K562 (cell line): ENCODE measurements around the gene FOSL1. TPM values are rescaled to one million over a fixed set of nuclear protein-coding genes. Genes with fewer than 3 reads are reported as not detected.
A peak's percentile ranks its signal among the peaks of the same experiment; 100 is the strongest.

ENCODE experiments used
- ATAC-seq: fragments of 200-7000 bp; cut with Tn5 transposase; 3 replicates; pipeline ENCODE4 v1.9.1; 2020; ENCODE audit warnings: moderate library complexity
- BruUV-seq: library from RNA; stranded (reverse); fragments of 400-500 nt; replicated peaks from 2 replicates; lab custom pipeline; 2021; lab: Mats Ljungman, UMichigan
- CTCF ChIA-PET: fragments of 300-600 bp; formaldehyde crosslinking; extraction: SDS; loops from one replicate; lab custom pipeline; 2021; ENCODE audit warnings: low intra/inter-chr PET ratio; lab: Yijun Ruan, JAX
- POLR2A ChIA-PET: fragments of 300-600, 350-650 bp; sonication (Branson Sonifier 250); formaldehyde crosslinking; extraction: SDS; loops from one replicate; lab custom pipeline; 2021; ENCODE audit warnings: antibody characterized with exemption, inconsistent platforms; lab: Yijun Ruan, JAX
- DNase-seq, 4 experiments: peaks; one replicate each; pipeline versions ENCODE4 v3.0.0 to v3.0.0-alpha.2; 2011 to 2018; ENCODE audit warnings: low spot score in 3 of 4, mixed read lengths in 3 of 4; ENCODE audit errors: extremely low read depth in 1 of 4
- FAIRE-seq: peaks from 2 replicates; lab custom pipeline; 2011; peaks lifted over from hg19 to GRCh38; lab: Jason Lieb, UNC
- H2AFZ ChIP-seq: 2 replicates; pipeline ENCODE4 v1.6.0; 2011; ENCODE audit warnings: low read depth, low read length, control low read depth, inconsistent platforms
- H3K27ac ChIP-seq: fragments of 200-600 bp; 3 replicates; pipeline ENCODE4 v1.8.0; 2011; ENCODE audit warnings: low read depth, mild to moderate bottlenecking, control low read depth, inconsistent platforms, low read length, moderate library complexity, mixed read lengths; ENCODE audit errors: extremely low read depth
- H3K27me3 ChIP-seq, 2 experiments: fragments of 300-600 bp in 1 of 2; 2 replicates in 1 of 2; 3 replicates in 1 of 2; pipeline versions ENCODE4 v1.6.0 to v1.8.0; 2011; ENCODE audit warnings: inconsistent platforms in 2 of 2, low read length in 2 of 2, mild to moderate bottlenecking in 1 of 2, mixed read lengths in 1 of 2, moderate library complexity in 1 of 2; ENCODE audit not compliant: control insufficient read depth in 2 of 2, insufficient read depth in 2 of 2
- H3K36me3 ChIP-seq: fragments of 300-600 bp; 3 replicates; pipeline ENCODE4 v1.8.0; 2011; ENCODE audit warnings: mild to moderate bottlenecking, low read length, inconsistent platforms; ENCODE audit not compliant: control insufficient read depth, insufficient read depth
- H3K4me1 ChIP-seq, 2 experiments: fragments of 200-600 bp in 1 of 2; replicated peaks in 1 of 2; 2 replicates in 1 of 2; 3 replicates in 1 of 2; pipeline versions ENCODE4 v1.5.1 to v1.8.0; 2011; ENCODE audit warnings: inconsistent platforms in 2 of 2, low read length in 2 of 2, mild to moderate bottlenecking in 1 of 2, mixed read lengths in 1 of 2, moderate library complexity in 1 of 2; ENCODE audit not compliant: control insufficient read depth in 2 of 2, insufficient read depth in 2 of 2
- H3K4me2 ChIP-seq: 2 replicates; pipeline ENCODE4 v1.6.1; 2011; ENCODE audit warnings: low read length, control low read depth, inconsistent platforms, mixed read lengths; ENCODE audit not compliant: insufficient read depth
- H3K4me3 ChIP-seq: fragments of 200-600 bp; sonication (generic), shearing (Covaris generic); 2 replicates; pipeline ENCODE4 v1.5.1; 2016; ENCODE audit warnings: control low read depth, inconsistent platforms
- H3K79me2 ChIP-seq: fragments of 200-600 bp; 3 replicates; pipeline ENCODE4 v1.8.0; 2011; ENCODE audit warnings: low read length, inconsistent platforms; ENCODE audit not compliant: control insufficient read depth, insufficient read depth
- H3K9ac ChIP-seq, 2 experiments: 2 replicates each; pipeline versions ENCODE4 v1.6.0 to v1.6.1; 2011; ENCODE audit warnings: low read depth in 2 of 2, low read length in 2 of 2, control low read depth in 1 of 2, inconsistent platforms in 1 of 2, mild to moderate bottlenecking in 1 of 2, mixed read lengths in 1 of 2; ENCODE audit not compliant: insufficient read depth in 1 of 2
- H3K9me1 ChIP-seq: one replicate; pipeline ENCODE4 v1.6.0; 2011; ENCODE audit warnings: inconsistent platforms, mild to moderate bottlenecking, low read length, moderate library complexity; ENCODE audit not compliant: control insufficient read depth, insufficient read depth
- H3K9me3 ChIP-seq: replicated peaks from 2 replicates; pipeline ENCODE4 v1.5.1; 2011; ENCODE audit warnings: low read depth, low read length, inconsistent platforms; ENCODE audit not compliant: control insufficient read depth, insufficient read depth
- H4K20me1 ChIP-seq: replicated peaks from 2 replicates; pipeline ENCODE4 v1.6.1; 2011; ENCODE audit warnings: low read length, inconsistent platforms, mixed read lengths; ENCODE audit not compliant: control insufficient read depth, insufficient read depth
- BRF2 ChIP-seq: IDR thresholded peaks from 3 replicates; pipeline ENCODE4 v1.6.1; 2011; ENCODE audit warnings: borderline replicate concordance, mild to moderate bottlenecking; ENCODE audit not compliant: insufficient read length, insufficient read depth
- CEBPG ChIP-seq, 3 experiments: fragments of 200-800 bp in 1 of 3; sonication (Bioruptor generic) in 1 of 3; sonication (generic) in 1 of 3; formaldehyde crosslinking in 1 of 3; IDR thresholded peaks in 2 of 3; conservative IDR thresholded peaks in 1 of 3; 2 replicates each; pipeline versions ENCODE4 v1.6.1 to v1.8.0; 2016 to 2022; ENCODE audit warnings: missing compliant biosample characterization in 2 of 3, missing genetic modification characterization in 2 of 3, mild to moderate bottlenecking in 1 of 3, missing genetic modification reagents in 1 of 3
- FOXK2 ChIP-seq, 2 experiments: fragments of 450-650 bp; IDR thresholded peaks in 1 of 2; conservative IDR thresholded peaks in 1 of 2; 2 replicates each; pipeline ENCODE4 v1.6.1; 2016; ENCODE audit warnings: low read depth in 2 of 2, mild to moderate bottlenecking in 1 of 2
- HOXB6 ChIP-seq: fragments of 250-450 bp; sonication (Bioruptor Pico); IDR thresholded peaks from 2 replicates; pipeline ENCODE4 v1.5.1; 2022; ENCODE audit warnings: mild to moderate bottlenecking, borderline replicate concordance
- NFE2 ChIP-seq: IDR thresholded peaks from 2 replicates; pipeline ENCODE4 v1.6.1; 2014; ENCODE audit warnings: antibody characterized with exemption, low read depth
- SMARCE1 ChIP-seq: fragments of 450-650 bp; IDR thresholded peaks from 2 replicates; pipeline ENCODE4 v1.7.1; 2016; ENCODE audit warnings: mild to moderate bottlenecking
- STAT5B ChIP-seq: fragments of 250-450 bp; sonication (Bioruptor Pico); IDR thresholded peaks from 2 replicates; pipeline ENCODE4 v1.8.0; 2021; ENCODE audit warnings: mild to moderate bottlenecking, inconsistent platforms
- ZNF384 ChIP-seq: IDR thresholded peaks from 2 replicates; pipeline ENCODE4 v1.6.1; 2012; ENCODE audit warnings: low read depth, low read length, improper control_type of control experiment
- WGBS: fragments of 100-300 bp; shearing (Covaris generic); methylation state at CpG from one replicate; pipeline ENCODE4 v1.1.6; 2016; ENCODE audit warnings: low coverage, mixed read lengths; ENCODE audit not compliant: insufficient coverage; ENCODE audit errors: missing lambda C conversion rate; 5-methylcytosine and 5-hydroxymethylcytosine counted together
- in situ Hi-C: fragments of 300-500 bp; cut with MboI; formaldehyde crosslinking; loops from 4 replicates; pipeline ENCODE4 v1.15.0; 2018; ENCODE audit warnings: inconsistent platforms, mixed read lengths
- intact Hi-C: fragments of 100-400 bp; cut with micrococcal nuclease; formaldehyde crosslinking; loops from 2 replicates; pipeline ENCODE4 v1.14.2; 2022
- polyA plus RNA-seq, 8 experiments: library from polyadenylated mRNA; depleted of rRNA in 4 of 8; stranded (reverse) in 5 of 8; unstranded in 3 of 8; fragments of >200 nt; fragmentation: Nextera tagmentation in 2 of 8; fragmentation: Illumina TruSeq in 1 of 8; extraction: Ambion mirVana in 2 of 8; extraction: Trizol in 1 of 8; gene quantifications; 2 replicates each; pipeline versions ENCODE4 v1.2.1 to v1.2.3, GENCODE V29; 2011 to 2014; ENCODE audit warnings: inconsistent platforms in 1 of 8, missing spikeins in 1 of 8
- total RNA-seq, 7 experiments: library from RNA; depleted of rRNA in 6 of 7; stranded (reverse); fragments of >200 nt in 6 of 7; fragmentation: Illumina TruSeq in 2 of 7; extraction: Trizol in 2 of 7; gene quantifications; 2 replicates each; pipeline versions ENCODE4 v1.2.1 to v1.2.3, GENCODE V29; 2011 to 2021; ENCODE audit warnings: low replicate concordance in 1 of 7
- TF ChIP-seq, protein P1 (sequence below), 2 experiments: fragments of 450-650 bp in 1 of 2; sonication (generic) in 1 of 2; formaldehyde crosslinking in 1 of 2; IDR thresholded peaks; 2 replicates each; pipeline versions ENCODE4 v1.7.1 to v1.9.0; 2016 to 2022; ENCODE audit warnings: inconsistent platforms in 1 of 2, mild to moderate bottlenecking in 1 of 2, missing genetic modification reagents in 1 of 2
- TF ChIP-seq, protein P2 (sequence below): fragments of 250-450 bp; sonication (Bioruptor Pico); IDR thresholded peaks from 2 replicates; pipeline ENCODE4 v1.8.0; 2021; ENCODE audit warnings: moderate library complexity, mild to moderate bottlenecking, inconsistent platforms

The FOSL1 gene
- total and polyA plus RNA-seq, 9 of the 15 experiments (the other 6 are each of a cell fraction or from before 2014, with no cell fraction given): 3.5 to 39.6 (median 10.0) TPM

- BruUV-seq: no TSS peak
- Histone ChIP-seq H3K27me3 (no peaks in the 10 kb centered on the region), H2AFZ (peak overlapping the region; percentile 62), H3K9me3 (no peaks in the 10 kb centered on the region), H3K79me2 (no peaks in the 10 kb centered on the region), H3K9ac (peak overlapping the region in 1 of 2 experiments; percentile 13; a peak in 1 of 4 replicates), H3K4me1 (peaks cover 12 to 26% of the 10 kb centered on the region in 2 experiments; a peak in 4 of 5 replicates), H3K27ac (no peak overlapping the region; the same call in 2 of the 3 replicates), H3K36me3 (no peaks in the 10 kb centered on the region), H3K9me1 (no peaks in the 10 kb centered on the region), H3K4me3 (no peak overlapping the region), H4K20me1 (0 out of 2 replicates have a peak, but pooled peaks cover 4% of the 10 kb centered on the region), H3K4me2 (peak overlapping the region; percentile 58)
- ATAC-seq (peak; percentile 6; the same call in 1 of the 3 replicates), FAIRE-seq (no peak), DNase-seq (no peak)
- intact Hi-C loops (no loop called here), in situ Hi-C loops (no loop called here)
- WGBS: 17% methylated on average over 9 of the region's 9 CpGs
- CTCF ChIA-PET: no interaction called here
- POLR2A ChIA-PET: no interaction called here
- TF ChIP-seq FOXK2 (conservative IDR thresholded peaks at IDR 0.05 in 1 of 2, IDR thresholded peaks at IDR 0.05 in 1 of 2; ENCODE audit: low read depth in 2 of 2) (0 out of 4 replicates have a peak, but pooled peaks of 1 of the 2 experiments have one; percentile 9), CEBPG (CRISPR knock-in tag; IDR thresholded peaks at IDR 0.05) (0 out of 2 replicates have a peak, but pooled peaks have one; percentile 5), CEBPG (tag; conservative IDR thresholded peaks at IDR 0.05 in 1 of 2, IDR thresholded peaks at IDR 0.05 in 1 of 2) (no peak), STAT5B (no peak), NFE2 (no peak), HOXB6 (CRISPR knock-in tag) (no peak), ZNF384 (0 out of 2 replicates have a peak, but pooled peaks have one; percentile 19), BRF2 (no peak), SMARCE1 (0 out of 2 replicates have a peak, but pooled peaks have one; percentile 8)
- TF ChIP-seq, protein P1, sequence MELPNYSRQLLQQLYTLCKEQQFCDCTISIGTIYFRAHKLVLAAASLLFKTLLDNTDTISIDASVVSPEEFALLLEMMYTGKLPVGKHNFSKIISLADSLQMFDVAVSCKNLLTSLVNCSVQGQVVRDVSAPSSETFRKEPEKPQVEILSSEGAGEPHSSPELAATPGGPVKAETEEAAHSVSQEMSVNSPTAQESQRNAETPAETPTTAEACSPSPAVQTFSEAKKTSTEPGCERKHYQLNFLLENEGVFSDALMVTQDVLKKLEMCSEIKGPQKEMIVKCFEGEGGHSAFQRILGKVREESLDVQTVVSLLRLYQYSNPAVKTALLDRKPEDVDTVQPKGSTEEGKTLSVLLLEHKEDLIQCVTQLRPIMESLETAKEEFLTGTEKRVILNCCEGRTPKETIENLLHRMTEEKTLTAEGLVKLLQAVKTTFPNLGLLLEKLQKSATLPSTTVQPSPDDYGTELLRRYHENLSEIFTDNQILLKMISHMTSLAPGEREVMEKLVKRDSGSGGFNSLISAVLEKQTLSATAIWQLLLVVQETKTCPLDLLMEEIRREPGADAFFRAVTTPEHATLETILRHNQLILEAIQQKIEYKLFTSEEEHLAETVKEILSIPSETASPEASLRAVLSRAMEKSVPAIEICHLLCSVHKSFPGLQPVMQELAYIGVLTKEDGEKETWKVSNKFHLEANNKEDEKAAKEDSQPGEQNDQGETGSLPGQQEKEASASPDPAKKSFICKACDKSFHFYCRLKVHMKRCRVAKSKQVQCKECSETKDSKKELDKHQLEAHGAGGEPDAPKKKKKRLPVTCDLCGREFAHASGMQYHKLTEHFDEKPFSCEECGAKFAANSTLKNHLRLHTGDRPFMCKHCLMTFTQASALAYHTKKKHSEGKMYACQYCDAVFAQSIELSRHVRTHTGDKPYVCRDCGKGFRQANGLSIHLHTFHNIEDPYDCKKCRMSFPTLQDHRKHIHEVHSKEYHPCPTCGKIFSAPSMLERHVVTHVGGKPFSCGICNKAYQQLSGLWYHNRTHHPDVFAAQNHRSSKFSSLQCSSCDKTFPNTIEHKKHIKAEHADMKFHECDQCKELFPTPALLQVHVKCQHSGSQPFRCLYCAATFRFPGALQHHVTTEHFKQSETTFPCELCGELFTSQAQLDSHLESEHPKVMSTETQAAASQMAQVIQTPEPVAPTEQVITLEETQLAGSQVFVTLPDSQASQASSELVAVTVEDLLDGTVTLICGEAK (IDR thresholded peaks at IDR 0.05): 0 out of 2 replicates have a peak, but pooled peaks have one; percentile 35
- TF ChIP-seq, protein P1 (CRISPR knock-in tag; IDR thresholded peaks at IDR 0.05): no peak
- TF ChIP-seq, protein P2, sequence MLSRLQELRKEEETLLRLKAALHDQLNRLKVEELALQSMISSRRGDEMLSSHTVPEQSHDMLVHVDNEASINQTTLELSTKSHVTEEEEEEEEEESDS: no peak
Measured at GRCh38 chr11:65941720-65942310, 41.6 kb upstream of the FOSL1 start.
